Muscle of leg (tissue), 11 donors: Measurements from ENCODE around the gene HDAC10. TPM values are rescaled to one million over a fixed set of nuclear protein-coding genes. Genes with fewer than 3 reads are reported as not detected.

ENCODE experiments used
- DNase-seq: peaks from one replicate; pipeline ENCODE4 v3.0.0; 2013
- H3K27ac ChIP-seq: one replicate; pipeline ENCODE4 v1.5.1; 2013; ENCODE audit warnings: mild to moderate bottlenecking, low read length, control low read depth
- H3K27me3 ChIP-seq: one replicate; pipeline ENCODE4 v1.6.1; 2013; ENCODE audit warnings: low read length; ENCODE audit not compliant: control insufficient read depth, insufficient read depth
- H3K36me3 ChIP-seq: one replicate; pipeline ENCODE4 v1.6.1; 2013; ENCODE audit warnings: low read length; ENCODE audit not compliant: control insufficient read depth, insufficient read depth
- H3K4me1 ChIP-seq: one replicate; pipeline ENCODE4 v1.6.1; 2013; ENCODE audit warnings: low read length; ENCODE audit not compliant: control insufficient read depth, insufficient read depth
- H3K4me3 ChIP-seq: one replicate; pipeline ENCODE4 v1.5.1; 2013; ENCODE audit warnings: low read length, control low read depth
- H3K9me3 ChIP-seq: replicated peaks from 2 replicates; pipeline ENCODE4 v1.6.1; 2013; ENCODE audit warnings: low read depth, low read length; ENCODE audit not compliant: control insufficient read depth
- WGBS: methylation state at CpG from one replicate; pipeline ENCODE4 v1.1.5; 2013; ENCODE audit warnings: missing lambda C conversion rate; ENCODE audit not compliant: insufficient coverage; 5-methylcytosine and 5-hydroxymethylcytosine counted together
- polyA plus RNA-seq, 8 donors: library from polyadenylated mRNA; unstranded; fragments of 120-200 nt; gene quantifications; one replicate each; pipeline versions ENCODE4 v1.2.1 to v1.2.3, GENCODE V29; 2013; ENCODE audit warnings: inconsistent platforms in 1 of 8, low replicate concordance in 1 of 8; ENCODE audit not compliant: insufficient read length in 8 of 8, insufficient read depth in 1 of 8
- total RNA-seq: library from RNA; stranded (reverse); fragments of 120-200 nt; gene quantifications from one replicate; pipeline ENCODE4 v1.2.4, GENCODE V29; 2013

The HDAC10 gene
- total and polyA plus RNA-seq, 9 donors, result 10.8 to 23.7 (median 15.3) TPM

GRCh38 chr22:50293441-50294318 is 42.6 kb upstream of the HDAC10 start:
- Histone ChIP-seq H3K27me3 (no peaks in the 10 kb centered on the region), H3K36me3 (peaks cover 38% of the 10 kb centered on the region), H3K9me3 (no peaks in the 10 kb centered on the region), H3K27ac (peak overlapping the region; percentile 85), H3K4me3 (no peak overlapping the region), H3K4me1 (peaks cover 33% of the 10 kb centered on the region)
- 12% methylated on average over 41 of the region's 42 CpGs for WGBS
- peak; percentile 67 for DNase-seq

- 55% methylated on average over 24 of the region's 29 CpGs for WGBS
- peak overlapping the region; percentile 81 for H3K27ac ChIP-seq
- peaks cover 32% of the 10 kb centered on the region for H3K4me1 ChIP-seq
Measured at GRCh38 chr22:50292643-50293440, 41.8 kb upstream of the HDAC10 start.

GRCh38 chr22:50289942-50290630 is 39.0 kb upstream of the HDAC10 start:
- no peaks in the 10 kb centered on the region for H3K9me3 ChIP-seq
- no peak overlapping the region for H3K4me3 ChIP-seq
- H3K4me1 ChIP-seq, result peaks cover 29% of the 10 kb centered on the region
- no peak for DNase-seq
- H3K27me3 ChIP-seq, result no peaks in the 10 kb centered on the region
- peaks cover 69% of the 10 kb centered on the region for H3K36me3 ChIP-seq
- 88% methylated on average over 36 of the region's 37 CpGs for WGBS
- H3K27ac ChIP-seq, result no peak overlapping the region

More at GRCh38 chr22:50292643-50293440, 41.8 kb upstream of the HDAC10 start:
- no peaks in the 10 kb centered on the region for H3K27me3 ChIP-seq
- H3K36me3 ChIP-seq, result peaks cover 46% of the 10 kb centered on the region
- no peak for DNase-seq
- no peaks in the 10 kb centered on the region for H3K9me3 ChIP-seq
- no peak overlapping the region for H3K4me3 ChIP-seq

- no peaks in the 10 kb centered on the region for H3K27me3 ChIP-seq
- peaks cover 24% of the 10 kb centered on the region for H3K4me1 ChIP-seq
- H3K4me3 ChIP-seq, result no peak overlapping the region
- DNase-seq, result no peak
- no peaks in the 10 kb centered on the region for H3K9me3 ChIP-seq
- no peak overlapping the region for H3K27ac ChIP-seq
- H3K36me3 ChIP-seq, result peaks cover 71% of the 10 kb centered on the region
- WGBS, result 93% methylated on average over 57 of the region's 57 CpGs
Measured at GRCh38 chr22:50289151-50289941, 38.3 kb upstream of the HDAC10 start.

GRCh38 chr22:50287731-50288130 is 36.7 kb upstream of the HDAC10 start:
- peaks cover 8% of the 10 kb centered on the region for H3K4me1 ChIP-seq
- H3K36me3 ChIP-seq, result peaks cover 81% of the 10 kb centered on the region
- DNase-seq, result no peak
- WGBS, result 92% methylated on average over 31 of the region's 31 CpGs
- H3K27me3 ChIP-seq, result no peaks in the 10 kb centered on the region
- no peak overlapping the region for H3K4me3 ChIP-seq
- no peaks in the 10 kb centered on the region for H3K9me3 ChIP-seq
- no peak overlapping the region for H3K27ac ChIP-seq

- 84% methylated on average over 36 of the region's 40 CpGs for WGBS
- peaks cover 87% of the 10 kb centered on the region for H3K36me3 ChIP-seq
- no peak overlapping the region for H3K4me3 ChIP-seq
- no peaks in the 10 kb centered on the region for H3K9me3 ChIP-seq
- no peaks in the 10 kb centered on the region for H3K27me3 ChIP-seq
- H3K27ac ChIP-seq, result no peak overlapping the region
- no peak for DNase-seq
- peaks cover 11% of the 10 kb centered on the region for H3K4me1 ChIP-seq
Measured at GRCh38 chr22:50286701-50287318, 35.7 kb upstream of the HDAC10 start.

- Histone ChIP-seq H3K4me1 (peaks cover 12% of the 10 kb centered on the region), H3K4me3 (no peak overlapping the region), H3K27ac (no peak overlapping the region), H3K9me3 (no peaks in the 10 kb centered on the region), H3K27me3 (no peaks in the 10 kb centered on the region), H3K36me3 (peaks cover 89% of the 10 kb centered on the region)
- WGBS, result 88% methylated on average over 21 of the region's 21 CpGs
- DNase-seq, result no peak
Measured at GRCh38 chr22:50286275-50286674, 35.2 kb upstream of the HDAC10 start.

- WGBS, result 94% methylated on average over 26 of the region's 34 CpGs
Measured at GRCh38 chr22:50285568-50286229, 34.6 kb upstream of the HDAC10 start.

GRCh38 chr22:50284479-50284878 is 33.4 kb upstream of the HDAC10 start:
- peaks cover 89% of the 10 kb centered on the region for H3K36me3 ChIP-seq

More at GRCh38 chr22:50285568-50286229, 34.6 kb upstream of the HDAC10 start:
- H3K4me3 ChIP-seq, result no peak overlapping the region
- H3K27me3 ChIP-seq, result no peaks in the 10 kb centered on the region
- no peak overlapping the region for H3K27ac ChIP-seq
- peaks cover 89% of the 10 kb centered on the region for H3K36me3 ChIP-seq
- H3K4me1 ChIP-seq, result peaks cover 12% of the 10 kb centered on the region
- no peaks in the 10 kb centered on the region for H3K9me3 ChIP-seq
- DNase-seq, result no peak

More at GRCh38 chr22:50284479-50284878, 33.4 kb upstream of the HDAC10 start:
- DNase-seq, result no peak
- no peak overlapping the region for H3K27ac ChIP-seq
- H3K4me1 ChIP-seq, result peaks cover 12% of the 10 kb centered on the region
- H3K9me3 ChIP-seq, result no peaks in the 10 kb centered on the region
- 90% methylated on average over 13 of the region's 13 CpGs for WGBS
- H3K4me3 ChIP-seq, result no peak overlapping the region
- H3K27me3 ChIP-seq, result no peaks in the 10 kb centered on the region
